KG1 (cell line): ENCODE results near the gene KIAA1191.
"Not testable (repeated sequence)": the region's sequence is repeated elsewhere in the genome, so short reads cannot be mapped to it uniquely, and the experiment has no call there.

Source experiments
- DNase-seq: peaks from one replicate; lab custom pipeline; 2025; lab: John Stamatoyannopoulos, UW

KIAA1191 gene

DNA sequence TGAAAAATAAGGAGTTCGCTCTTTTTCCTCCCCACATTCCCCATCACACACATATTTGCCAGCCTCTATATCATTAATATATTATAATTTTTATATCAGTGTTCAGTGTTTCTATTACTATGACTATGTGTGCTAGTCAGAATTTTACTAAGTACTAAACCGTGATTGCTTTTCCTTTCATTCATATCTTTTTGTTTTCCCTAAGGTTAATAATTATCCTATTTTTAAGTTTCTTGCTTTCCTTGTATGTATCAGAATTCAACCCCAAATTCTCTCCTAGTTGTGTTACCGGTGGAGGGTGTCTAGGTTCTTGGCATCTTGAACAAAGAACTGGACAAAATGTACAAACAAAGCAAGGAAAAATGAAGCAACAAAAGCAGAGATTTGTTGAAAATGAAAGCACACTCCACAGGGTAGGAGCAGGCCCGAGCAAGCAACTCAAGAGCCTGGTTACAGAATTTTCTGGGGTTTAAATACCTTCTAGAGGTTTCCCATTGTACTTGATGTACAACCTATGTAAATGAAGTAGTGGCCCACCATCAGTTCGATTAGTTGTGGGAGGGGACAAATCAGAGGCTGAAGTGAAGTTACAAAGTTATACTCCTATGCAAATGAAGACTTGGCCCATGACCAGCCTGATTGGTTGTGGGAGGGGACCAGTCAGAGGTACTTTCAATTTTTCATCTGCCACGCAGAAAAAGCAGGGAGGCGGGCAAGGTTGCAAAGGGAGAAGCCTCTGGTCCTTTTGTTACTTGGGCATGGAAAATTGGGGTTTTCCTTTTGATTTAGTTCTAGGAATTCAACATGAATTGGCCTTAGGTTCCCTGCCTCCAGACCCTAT is 43.8 kb downstream of the KIAA1191 start:
- no peak for DNase-seq

DNA sequence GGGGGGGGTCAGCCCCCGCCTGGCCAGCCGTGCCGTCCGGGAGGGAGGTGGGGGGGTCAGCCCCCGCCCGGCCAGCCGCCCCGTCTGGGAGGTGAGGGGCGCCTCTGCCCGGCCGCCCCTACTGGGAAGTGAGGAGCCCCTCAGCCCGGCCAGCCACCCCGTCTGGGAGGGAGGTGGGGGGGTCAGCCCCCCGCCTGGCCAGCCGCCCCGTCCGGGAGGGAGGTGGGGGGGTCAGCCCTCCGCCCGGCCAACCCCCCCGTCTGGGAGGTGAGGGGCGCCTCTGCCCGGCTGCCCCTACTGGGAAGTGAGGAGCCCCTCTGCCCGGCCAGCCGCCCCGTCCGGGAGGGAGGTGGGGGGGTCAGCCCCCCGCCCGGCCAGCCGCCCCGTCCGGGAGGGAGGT is 56.2 kb downstream of the KIAA1191 start:
- not testable (repeated sequence) for DNase-seq
